Measurements from ENCODE around the gene NOVA2. TPM values are rescaled to one million over a fixed set of nuclear protein-coding genes. Genes with fewer than 3 reads are reported as not detected.
"Not testable (repeated sequence)": the region's sequence is repeated elsewhere in the genome, so short reads cannot be mapped to it uniquely, and the experiment has no call there.

Gene NOVA2
- total RNA-seq, 1 donor from 2014 or later = 7.0 TPM

DNA sequence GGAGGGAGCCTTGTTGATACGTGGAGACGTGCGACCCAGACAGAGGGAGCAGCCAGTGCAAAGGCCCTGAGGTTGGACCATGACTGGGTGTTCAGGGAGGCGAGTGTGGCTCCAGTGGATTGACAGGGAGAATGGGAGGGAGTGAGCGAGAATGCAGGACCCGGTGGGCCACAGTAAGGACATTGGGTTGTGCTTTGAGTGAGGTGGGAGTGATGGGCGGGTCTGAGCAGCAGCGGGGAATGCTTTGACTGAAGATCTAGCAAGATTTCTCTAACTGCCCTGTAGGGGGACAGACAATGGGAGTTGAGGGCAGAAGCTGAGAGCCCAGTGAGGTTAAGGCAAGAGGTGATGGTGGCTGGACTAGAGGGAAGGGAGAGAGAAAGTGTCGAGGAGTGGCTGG, 51.4 kb downstream of the NOVA2 start:
- DNase-seq = peak; percentile 26

GRCh38 chr19:45920458-45920857, 53.2 kb downstream of the NOVA2 start:
- DNase-seq = no peak

DNA sequence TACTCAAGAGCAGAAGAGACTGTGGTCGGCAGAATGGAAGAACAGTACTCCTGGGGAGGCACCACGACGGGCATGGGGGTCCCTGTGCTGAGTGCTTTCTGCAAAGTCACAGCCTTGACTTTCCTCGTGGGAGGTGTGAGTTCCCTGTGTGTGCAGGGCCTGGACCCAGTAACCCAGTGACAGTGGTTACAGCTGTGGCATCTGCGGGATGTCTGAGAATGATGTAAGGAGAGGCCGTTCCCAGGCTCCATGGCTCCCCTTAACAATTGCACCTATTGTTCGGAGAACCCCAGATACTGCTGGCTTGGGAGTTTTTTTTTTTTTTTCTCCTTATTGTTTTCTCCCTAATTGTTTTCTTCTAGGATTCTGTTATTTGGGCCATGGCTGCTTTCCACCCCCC, 54.0 kb downstream of the NOVA2 start:
- no peak for DNase-seq

GRCh38 chr19:45918721-45919120, 54.9 kb downstream of the NOVA2 start:
- DNase-seq = no peak

- no peak for DNase-seq
Measured at GRCh38 chr19:45917421-45918091, 56.1 kb downstream of the NOVA2 start.

DNA sequence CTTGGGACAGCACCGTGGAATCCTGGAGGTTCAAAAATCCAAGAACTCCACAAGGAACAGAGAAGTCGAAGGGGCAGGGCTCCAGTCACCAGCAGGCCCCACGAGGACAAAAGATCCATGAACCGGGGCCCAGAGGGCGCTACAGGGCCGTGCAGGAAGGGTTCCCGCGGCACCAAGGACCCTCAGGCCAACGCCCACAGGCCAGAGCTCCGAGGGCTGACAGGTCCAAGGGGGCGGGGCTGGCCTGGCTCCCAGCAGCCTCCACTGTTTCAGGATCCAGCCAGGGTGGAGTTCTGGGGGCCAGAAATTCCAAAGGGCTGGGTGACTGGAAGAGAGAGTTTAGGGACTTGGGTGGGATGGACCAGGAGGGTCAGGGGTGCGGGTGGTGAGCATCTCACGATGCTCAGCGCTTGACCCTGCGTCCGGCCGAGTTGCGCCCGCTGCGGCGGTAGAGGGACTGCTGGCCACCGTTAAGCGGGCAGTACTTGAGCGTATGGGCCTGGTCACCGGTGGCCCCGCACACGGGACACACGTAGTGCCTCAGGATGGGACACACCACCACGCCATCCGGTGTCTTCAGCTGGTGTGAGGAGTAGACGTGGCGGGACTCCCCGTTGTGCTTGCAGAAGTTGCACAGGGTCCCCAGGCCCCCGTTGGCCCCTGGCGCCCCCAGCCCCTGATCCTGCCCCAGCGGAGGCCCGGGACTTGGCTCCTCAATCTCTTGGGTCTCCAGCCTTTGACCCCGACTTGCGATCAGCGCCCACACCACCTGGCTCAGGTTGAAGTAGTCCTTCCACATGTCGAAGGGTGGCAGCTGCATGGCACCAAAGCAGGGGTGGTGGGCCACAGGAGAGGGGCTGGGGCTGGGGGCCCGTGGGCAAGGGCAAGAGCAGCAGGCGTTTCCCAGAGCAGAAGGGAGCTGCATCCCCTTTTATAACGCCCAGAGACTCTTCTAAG, 59.5 kb downstream of the NOVA2 start, which contains the start of gene NANOS2:
Gene NANOS2 (minus strand): TSS at position 905 of the 957 bp plus-strand sequence. CDS start 85 bp downstream, at position 820.
- DNase-seq = peak; percentile 44

GRCh38 chr19:45911291-45911690, 62.4 kb downstream of the NOVA2 start:
- no peak for DNase-seq

DNA sequence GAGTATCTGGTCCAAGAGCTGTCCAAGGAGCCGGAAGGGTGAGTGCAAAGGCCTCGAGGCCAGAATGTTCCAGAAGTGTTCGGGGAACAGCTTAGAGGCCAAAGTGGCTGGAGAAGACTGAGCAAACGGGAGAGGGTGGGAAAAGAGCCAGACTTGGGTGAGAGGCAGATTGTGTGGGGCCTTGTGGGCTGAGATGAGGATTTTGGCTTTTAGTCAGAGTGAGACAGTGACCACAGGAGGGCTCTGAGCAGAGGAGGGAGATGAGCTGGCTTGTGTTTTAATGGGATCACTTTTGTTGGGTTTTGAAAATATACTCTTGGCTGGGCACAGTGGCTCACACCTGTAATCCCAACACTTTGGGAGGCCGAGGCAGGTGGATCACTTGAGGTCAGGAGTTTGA, 64.7 kb downstream of the NOVA2 start:
- no peak for DNase-seq

GRCh38 chr19:45906221-45906620, 67.4 kb downstream of the NOVA2 start:
- no peak for DNase-seq

- DNase-seq = no peak
Measured at GRCh38 chr19:45905011-45905410, 68.7 kb downstream of the NOVA2 start.

GRCh38 chr19:45902651-45903625, 70.7 kb downstream of the NOVA2 start:
- peak; percentile 98 for DNase-seq

GRCh38 chr19:45901912-45902650, 71.6 kb downstream of the NOVA2 start, which contains the start of gene MYPOP:
MYPOP (minus strand) TSS chr19:45902613; CDS start chr19:45901773, 840 bp downstream.
- DNase-seq = peak; percentile 14

- DNase-seq = peak; percentile 47
Measured at GRCh38 chr19:45901432-45901911, 72.2 kb downstream of the NOVA2 start.

GRCh38 chr19:45900738-45901431, 72.8 kb downstream of the NOVA2 start:
- DNase-seq = no peak

DNA sequence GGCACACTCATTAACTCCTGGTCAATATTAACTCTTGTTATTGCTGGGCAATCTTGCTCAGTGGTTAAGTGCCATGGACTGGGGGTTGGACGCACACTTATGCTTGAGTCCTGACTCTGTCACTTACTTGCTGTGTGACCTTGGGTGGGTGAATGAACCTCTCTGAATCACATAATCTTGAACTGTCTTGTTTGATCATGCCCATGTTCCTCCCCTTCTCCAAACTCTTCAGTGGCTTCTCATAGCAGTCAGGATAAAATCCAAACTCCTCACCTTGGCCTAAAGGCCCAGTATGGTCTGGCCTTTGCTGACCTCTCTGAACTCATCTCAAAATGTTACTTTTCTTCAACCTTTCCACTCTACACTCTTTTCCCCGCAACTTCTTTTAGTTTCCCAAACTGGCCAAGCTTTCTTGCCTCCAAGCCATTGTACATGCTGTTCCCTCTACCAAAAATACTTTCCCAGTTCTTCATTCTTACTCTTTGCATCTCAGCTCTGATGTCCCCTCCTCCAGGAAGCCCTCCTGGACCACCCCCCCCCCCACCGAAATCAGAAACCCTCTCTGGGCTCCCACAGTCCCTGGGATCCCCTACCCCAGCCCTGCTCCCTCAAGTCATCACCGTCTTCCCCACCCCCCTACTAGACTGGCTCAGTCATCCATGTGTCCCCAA, 73.6 kb downstream of the NOVA2 start:
- DNase-seq = no peak

DNA sequence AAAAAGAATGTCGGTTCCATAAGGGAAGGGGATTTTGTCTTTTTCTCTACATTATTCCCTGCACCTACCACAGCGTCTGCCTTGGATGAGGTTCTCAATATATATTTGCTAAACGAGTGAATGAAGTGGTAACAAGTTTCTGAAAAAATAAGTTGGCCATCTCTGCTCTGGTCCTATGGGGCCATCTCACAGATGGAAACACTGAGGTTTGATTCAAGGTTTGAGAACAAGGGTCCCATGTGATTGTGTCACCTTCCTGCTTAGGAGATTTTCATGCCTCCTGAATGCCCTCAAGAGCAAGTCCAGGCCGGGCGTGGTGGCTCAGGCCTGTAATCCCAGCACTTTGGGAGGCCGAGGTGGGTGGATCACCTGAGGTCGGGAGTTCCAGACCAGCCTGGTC, 74.4 kb downstream of the NOVA2 start:
- no peak for DNase-seq

DNA sequence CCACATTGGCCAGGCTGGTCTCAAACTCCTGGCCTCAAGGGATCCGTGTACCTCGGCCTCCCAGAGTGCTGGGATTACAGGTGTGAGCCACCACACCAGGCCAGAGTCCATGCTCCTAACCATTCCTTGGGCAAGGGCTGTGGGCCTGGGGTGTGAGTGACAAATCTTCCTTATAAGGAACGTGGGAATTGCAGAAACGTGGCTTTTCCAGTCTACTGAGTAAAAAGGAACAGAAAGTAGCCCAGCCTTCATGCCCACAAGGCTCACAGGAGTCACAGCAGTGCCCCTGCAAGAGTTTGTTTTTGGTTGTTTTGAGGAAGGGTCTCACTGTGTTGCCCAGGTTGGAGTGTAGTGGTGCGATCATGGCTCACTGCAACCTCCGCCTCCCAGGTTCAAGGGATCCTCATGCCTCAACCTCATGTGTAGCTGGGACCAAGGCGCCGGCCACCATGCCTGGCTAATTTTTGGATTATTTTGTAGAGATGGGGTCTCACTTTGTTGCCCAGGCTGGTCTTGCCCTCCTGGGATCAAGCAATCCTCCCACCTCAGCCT, 76.3 kb downstream of the NOVA2 start:
- no peak for DNase-seq

DNA sequence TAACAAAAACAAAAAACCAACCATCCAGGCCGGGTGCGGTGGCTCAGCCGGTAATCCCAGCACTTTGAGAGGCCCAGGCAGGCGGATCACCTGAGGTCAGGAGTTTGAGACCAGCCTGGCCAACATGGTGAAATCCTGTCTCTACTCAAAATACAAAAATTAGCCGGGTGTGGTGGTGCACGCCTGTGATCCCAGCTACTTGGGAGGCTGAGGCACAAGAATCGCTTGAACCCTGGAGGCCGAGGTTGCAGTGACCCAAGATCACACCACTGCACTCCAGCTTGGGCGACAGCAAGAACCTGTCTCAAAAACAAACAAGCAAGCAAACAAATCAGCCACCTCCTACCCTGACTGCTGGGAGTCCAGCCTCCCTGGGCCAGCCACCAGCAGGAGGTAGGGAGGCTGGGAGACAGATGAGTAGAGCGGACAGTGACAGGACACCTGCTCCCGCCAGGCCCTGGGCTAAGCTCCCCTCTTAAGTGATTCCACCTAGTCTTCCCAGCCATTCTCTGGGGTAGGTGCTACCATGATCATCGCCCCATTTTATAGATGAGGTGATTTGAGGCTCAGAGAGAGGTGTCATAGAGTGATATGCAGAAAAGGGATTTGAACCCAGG, 77.6 kb downstream of the NOVA2 start:
- DNase-seq = not testable (repeated sequence)

GRCh38 chr19:45895519-45895972, 78.1 kb downstream of the NOVA2 start:
- DNase-seq = no peak
